Measurements from ENCODE around the gene ADRM1.

DNA sequence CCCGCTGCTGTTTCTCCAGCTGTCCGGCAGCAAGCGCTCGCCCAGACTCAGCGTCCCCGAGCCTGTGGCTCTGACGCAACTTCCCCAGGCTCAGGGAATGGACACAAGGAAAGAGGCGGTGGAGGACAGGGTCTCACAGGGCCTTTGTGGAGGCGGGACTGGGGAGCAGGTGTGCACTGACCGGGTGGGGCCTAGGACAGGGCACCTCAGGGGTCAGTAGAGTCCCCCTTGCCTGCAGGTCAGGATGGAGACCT is 44.3 kb downstream of the ADRM1 start:
- TF ChIP-seq POLR2A (IDR thresholded peaks at IDR 0.05), result no peak
- TF ChIP-seq, protein P1, sequence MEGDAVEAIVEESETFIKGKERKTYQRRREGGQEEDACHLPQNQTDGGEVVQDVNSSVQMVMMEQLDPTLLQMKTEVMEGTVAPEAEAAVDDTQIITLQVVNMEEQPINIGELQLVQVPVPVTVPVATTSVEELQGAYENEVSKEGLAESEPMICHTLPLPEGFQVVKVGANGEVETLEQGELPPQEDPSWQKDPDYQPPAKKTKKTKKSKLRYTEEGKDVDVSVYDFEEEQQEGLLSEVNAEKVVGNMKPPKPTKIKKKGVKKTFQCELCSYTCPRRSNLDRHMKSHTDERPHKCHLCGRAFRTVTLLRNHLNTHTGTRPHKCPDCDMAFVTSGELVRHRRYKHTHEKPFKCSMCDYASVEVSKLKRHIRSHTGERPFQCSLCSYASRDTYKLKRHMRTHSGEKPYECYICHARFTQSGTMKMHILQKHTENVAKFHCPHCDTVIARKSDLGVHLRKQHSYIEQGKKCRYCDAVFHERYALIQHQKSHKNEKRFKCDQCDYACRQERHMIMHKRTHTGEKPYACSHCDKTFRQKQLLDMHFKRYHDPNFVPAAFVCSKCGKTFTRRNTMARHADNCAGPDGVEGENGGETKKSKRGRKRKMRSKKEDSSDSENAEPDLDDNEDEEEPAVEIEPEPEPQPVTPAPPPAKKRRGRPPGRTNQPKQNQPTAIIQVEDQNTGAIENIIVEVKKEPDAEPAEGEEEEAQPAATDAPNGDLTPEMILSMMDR (IDR thresholded peaks at IDR 0.05), result no peak
